Suprapubic skin (tissue), 4 donors: Measurements from ENCODE around the gene ASH1L. TPM values are rescaled to one million over a fixed set of nuclear protein-coding genes. Genes with fewer than 3 reads are reported as not detected.
"Not testable (repeated sequence)": the region's sequence is repeated elsewhere in the genome, so short reads cannot be mapped to it uniquely, and the experiment has no call there.

Source experiments
- DNase-seq, 2 donors: peaks; one replicate each; pipeline ENCODE4 v3.0.0-alpha.2; 2019; ENCODE audit warnings: low spot score in 2 of 2
- H3K27ac ChIP-seq: fragments of 200-600 bp; sonication (generic); one replicate; pipeline ENCODE4 v1.5.1; 2019
- H3K27me3 ChIP-seq: fragments of 200-600 bp; sonication (generic); one replicate; pipeline ENCODE4 v1.5.1; 2019
- H3K36me3 ChIP-seq: fragments of 200-600 bp; sonication (generic); one replicate; pipeline ENCODE4 v1.5.1; 2019
- H3K4me1 ChIP-seq: fragments of 200-600 bp; sonication (generic); one replicate; pipeline ENCODE4 v1.5.1; 2019
- H3K4me3 ChIP-seq: fragments of 200-600 bp; sonication (generic); one replicate; pipeline ENCODE4 v1.5.1; 2019; ENCODE audit warnings: mild to moderate bottlenecking
- H3K9me3 ChIP-seq: fragments of 200-600 bp; sonication (generic); one replicate; pipeline ENCODE4 v1.5.1; 2019
- EP300 ChIP-seq: sonication (generic); formaldehyde crosslinking; IDR thresholded peaks from one replicate; pipeline ENCODE4 v1.6.1; 2017; ENCODE audit warnings: antibody characterized with exemption
- POLR2A ChIP-seq, 2 donors: fragments of 450-650 bp; IDR thresholded peaks; one replicate each; pipeline ENCODE4 v1.6.1; 2017; ENCODE audit warnings: antibody characterized with exemption in 2 of 2, mild to moderate bottlenecking in 2 of 2, moderate library complexity in 2 of 2
- POLR2AphosphoS5 ChIP-seq, 3 donors: sonication (generic); formaldehyde crosslinking; IDR thresholded peaks; one replicate each; pipeline ENCODE4 v1.6.1; 2017; ENCODE audit warnings: antibody characterized with exemption in 3 of 3
- WGBS: methylation state at CpG from one replicate; pipeline ENCODE4 v1.1.5; 2018; 5-methylcytosine and 5-hydroxymethylcytosine counted together
- total RNA-seq, 4 donors: library from RNA; depleted of rRNA; stranded (reverse); fragments of >200 nt; gene quantifications; one replicate each; pipeline ENCODE4 v1.1.0, GENCODE V29; 2016
- TF ChIP-seq, protein P1 (sequence below), 2 donors: fragments of 200-600 bp in 1 of 2; fragments of 450-650 bp in 1 of 2; sonication (generic) in 1 of 2; IDR thresholded peaks; one replicate each; pipeline ENCODE4 v1.5.1; 2016 to 2019; ENCODE audit warnings: antibody characterized with exemption in 2 of 2, mild to moderate bottlenecking in 1 of 2, moderate library complexity in 1 of 2

The ASH1L gene
- total RNA-seq, 4 donors from 2014 or later = 51.9 to 121 (median 66.2) TPM

DNA sequence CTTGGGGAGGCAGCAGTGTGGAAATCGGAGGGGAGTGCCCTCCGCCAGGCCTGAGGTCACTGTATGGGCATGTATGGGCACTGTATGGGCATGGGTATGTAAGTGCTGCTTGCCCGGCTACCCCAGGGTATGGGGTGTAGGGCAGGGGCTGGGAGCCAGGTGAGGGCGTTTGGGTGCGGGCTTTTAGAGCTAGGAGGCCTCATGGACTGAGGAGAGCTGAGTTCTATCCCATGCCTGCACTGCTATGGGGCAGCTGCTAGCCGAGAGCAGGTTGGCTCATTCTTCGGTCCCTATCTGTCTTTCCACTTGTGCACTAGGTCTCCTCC is 266.7 kb downstream of the ASH1L start:
- Histone ChIP-seq H3K4me1 (peaks cover 15% of the 10 kb centered on the region), H3K27me3 (peaks cover 24% of the 10 kb centered on the region), H3K4me3 (no peak overlapping the region), H3K36me3 (no peaks in the 10 kb centered on the region), H3K27ac (no peak overlapping the region), H3K9me3 (no peaks in the 10 kb centered on the region)
- no peak for TF ChIP-seq EP300
- TF ChIP-seq POLR2AphosphoS5 (IDR thresholded peaks at IDR 0.05) = no peak
- TF ChIP-seq, protein P1, sequence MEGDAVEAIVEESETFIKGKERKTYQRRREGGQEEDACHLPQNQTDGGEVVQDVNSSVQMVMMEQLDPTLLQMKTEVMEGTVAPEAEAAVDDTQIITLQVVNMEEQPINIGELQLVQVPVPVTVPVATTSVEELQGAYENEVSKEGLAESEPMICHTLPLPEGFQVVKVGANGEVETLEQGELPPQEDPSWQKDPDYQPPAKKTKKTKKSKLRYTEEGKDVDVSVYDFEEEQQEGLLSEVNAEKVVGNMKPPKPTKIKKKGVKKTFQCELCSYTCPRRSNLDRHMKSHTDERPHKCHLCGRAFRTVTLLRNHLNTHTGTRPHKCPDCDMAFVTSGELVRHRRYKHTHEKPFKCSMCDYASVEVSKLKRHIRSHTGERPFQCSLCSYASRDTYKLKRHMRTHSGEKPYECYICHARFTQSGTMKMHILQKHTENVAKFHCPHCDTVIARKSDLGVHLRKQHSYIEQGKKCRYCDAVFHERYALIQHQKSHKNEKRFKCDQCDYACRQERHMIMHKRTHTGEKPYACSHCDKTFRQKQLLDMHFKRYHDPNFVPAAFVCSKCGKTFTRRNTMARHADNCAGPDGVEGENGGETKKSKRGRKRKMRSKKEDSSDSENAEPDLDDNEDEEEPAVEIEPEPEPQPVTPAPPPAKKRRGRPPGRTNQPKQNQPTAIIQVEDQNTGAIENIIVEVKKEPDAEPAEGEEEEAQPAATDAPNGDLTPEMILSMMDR (IDR thresholded peaks at IDR 0.05) = no peak
- TF ChIP-seq POLR2A (IDR thresholded peaks at IDR 0.05) = no peak
- DNase-seq = no peak
- WGBS = 71% methylated on average over 7 of the region's 7 CpGs

DNA sequence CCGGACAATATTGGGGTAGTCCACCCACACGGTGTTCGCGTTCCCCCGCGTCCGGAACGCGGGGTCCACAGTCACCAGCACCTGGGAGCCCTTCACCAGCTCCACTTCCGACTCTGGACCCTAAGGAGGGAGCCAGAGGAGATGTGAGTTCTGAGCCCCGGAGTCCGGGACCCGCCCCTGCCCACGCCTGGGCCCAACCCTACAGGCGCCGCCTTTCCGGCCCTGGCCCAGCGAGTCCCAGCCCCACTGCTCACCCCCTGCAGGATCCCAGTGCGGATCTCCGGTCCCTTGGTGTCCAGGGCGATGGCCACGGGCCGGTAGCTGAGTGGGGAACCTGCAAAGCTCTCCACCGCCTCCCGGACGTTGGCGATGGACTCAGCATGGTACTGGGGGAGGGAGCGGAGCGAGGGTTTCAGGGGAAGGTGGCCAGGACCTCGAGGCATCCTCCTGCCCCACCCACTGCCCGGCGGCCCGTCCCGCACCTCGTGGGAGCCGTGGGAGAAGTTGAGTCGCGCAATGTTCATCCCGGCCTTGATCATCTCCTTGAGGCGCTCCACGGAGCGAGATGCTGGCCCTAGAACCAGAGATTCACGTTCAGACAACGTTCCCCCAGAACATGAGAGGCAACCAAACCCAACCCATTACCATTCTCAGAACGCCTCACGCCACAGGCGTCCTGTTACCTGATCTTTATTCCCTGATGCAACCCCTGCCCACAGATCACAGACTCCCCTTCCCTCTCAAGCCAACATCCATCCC is 267.2 kb downstream of the ASH1L start:
- Histone ChIP-seq H3K4me3 (peak overlapping the region; percentile 25), H3K9me3 (no peaks in the 10 kb centered on the region), H3K4me1 (peaks cover 15% of the 10 kb centered on the region), H3K27me3 (peaks cover 24% of the 10 kb centered on the region), H3K27ac (no peak overlapping the region), H3K36me3 (no peaks in the 10 kb centered on the region)
- TF ChIP-seq POLR2AphosphoS5 (IDR thresholded peaks at IDR 0.05) (no peak), POLR2A (IDR thresholded peaks at IDR 0.05) (no peak), EP300 (no peak)
- TF ChIP-seq, protein P1 (IDR thresholded peaks at IDR 0.05) = no peak
- DNase-seq = no peak
- 17% methylated on average over 22 of the region's 47 CpGs for WGBS

DNA sequence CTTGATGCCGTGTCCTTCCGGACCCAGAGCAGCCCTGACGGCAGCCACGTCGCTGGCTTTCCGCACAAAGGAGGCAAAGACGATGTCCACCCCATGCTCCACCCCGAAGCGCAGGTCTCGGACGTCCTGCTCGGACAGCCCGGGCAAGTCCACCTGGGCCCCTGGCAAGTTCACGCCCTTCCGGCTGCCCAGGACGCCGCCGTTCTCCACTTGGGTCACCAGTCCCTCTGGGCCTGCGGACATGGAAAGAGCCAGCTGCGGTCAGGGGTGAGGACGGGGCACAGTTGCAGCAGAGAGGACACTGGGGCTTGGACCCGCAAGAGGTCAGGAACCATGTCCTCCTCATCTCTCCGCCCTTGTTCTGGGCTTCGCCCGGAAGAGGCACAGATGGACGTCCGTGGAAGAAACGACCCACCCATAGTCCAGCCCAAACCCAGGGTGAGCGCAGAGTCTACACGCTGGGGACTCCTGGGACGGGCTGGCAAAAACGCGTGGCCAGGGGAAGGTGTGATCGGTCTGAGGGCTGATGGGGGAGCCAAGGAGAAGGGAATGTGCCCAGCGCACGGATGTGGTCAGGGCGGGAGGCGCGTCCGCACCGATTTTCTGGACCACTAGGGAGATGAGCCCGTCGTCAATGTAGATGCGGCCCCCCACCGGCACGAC is 268.0 kb downstream of the ASH1L start:
- peaks cover 15% of the 10 kb centered on the region for H3K4me1 ChIP-seq
- no peaks in the 10 kb centered on the region for H3K9me3 ChIP-seq
- DNase-seq = no peak
- H3K27me3 ChIP-seq = peaks cover 24% of the 10 kb centered on the region
- no peaks in the 10 kb centered on the region for H3K36me3 ChIP-seq
- no peak for TF ChIP-seq POLR2A (IDR thresholded peaks at IDR 0.05)
- TF ChIP-seq EP300 = no peak
- TF ChIP-seq, protein P1 (IDR thresholded peaks at IDR 0.05) = no peak
- no peak for TF ChIP-seq POLR2AphosphoS5 (IDR thresholded peaks at IDR 0.05)
- H3K4me3 ChIP-seq = peak overlapping the region; percentile 25
- 40% methylated on average over 29 of the region's 46 CpGs for WGBS
- H3K27ac ChIP-seq = no peak overlapping the region

DNA sequence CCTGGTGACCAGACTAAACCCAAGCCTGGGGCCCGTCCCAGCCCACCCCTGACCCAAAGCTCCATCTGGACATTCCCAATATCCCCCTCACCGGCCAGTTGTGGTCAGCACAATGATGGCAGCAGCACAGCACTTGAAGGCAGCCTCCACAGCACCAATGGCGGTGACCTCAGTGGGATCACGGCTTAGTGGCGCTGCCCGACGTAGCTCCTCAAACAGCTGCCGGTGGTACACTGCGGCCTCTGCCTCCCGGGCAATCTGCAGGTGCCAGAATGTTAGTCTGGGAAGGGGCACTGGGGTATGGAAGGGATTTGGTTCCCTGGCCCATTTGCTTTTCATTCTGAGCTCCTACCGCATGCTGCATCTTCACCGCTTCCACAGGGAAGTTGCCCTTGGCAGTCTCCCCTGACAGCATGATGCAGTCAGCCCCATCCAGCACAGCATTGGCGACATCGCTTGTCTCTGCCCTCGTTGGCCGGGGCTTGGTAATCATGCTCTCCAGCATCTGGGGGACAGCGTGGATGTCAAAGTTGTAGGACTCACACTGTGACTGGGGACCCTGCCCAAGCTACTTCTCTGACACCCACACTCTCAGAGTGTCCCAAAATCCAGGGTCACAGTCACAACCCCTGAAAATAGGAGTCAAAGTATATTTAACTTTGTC is 269.4 kb downstream of the ASH1L start:
- no peak overlapping the region for H3K4me3 ChIP-seq
- no peak for DNase-seq
- H3K9me3 ChIP-seq = no peaks in the 10 kb centered on the region
- H3K27me3 ChIP-seq = peaks cover 24% of the 10 kb centered on the region
- TF ChIP-seq POLR2AphosphoS5 (IDR thresholded peaks at IDR 0.05) (no peak), POLR2A (IDR thresholded peaks at IDR 0.05) (no peak)
- TF ChIP-seq, protein P1 (IDR thresholded peaks at IDR 0.05) = no peak
- H3K4me1 ChIP-seq = peaks cover 15% of the 10 kb centered on the region
- H3K27ac ChIP-seq = no peak overlapping the region
- peaks cover under 1% of the 10 kb centered on the region for H3K36me3 ChIP-seq
- WGBS = 86% methylated on average over 16 of the region's 17 CpGs

DNA sequence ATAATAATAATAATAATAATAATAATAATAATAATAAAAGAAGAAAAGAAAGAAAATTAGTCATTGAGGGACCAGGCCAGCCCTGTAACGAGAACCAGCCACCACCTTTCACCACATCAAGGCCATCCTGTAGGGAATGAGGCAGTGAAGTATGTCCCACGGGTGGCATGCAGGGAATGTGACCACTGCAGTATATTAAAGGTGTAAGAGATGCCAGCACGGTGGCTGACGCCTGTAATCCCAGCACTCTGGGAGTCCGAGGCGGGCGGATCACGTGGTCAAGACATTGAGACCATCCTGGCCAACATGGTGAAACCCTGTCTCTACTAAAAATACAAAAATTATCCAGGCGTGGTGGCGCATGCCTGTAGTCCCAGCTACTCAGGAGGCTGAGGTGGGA is 271.6 kb downstream of the ASH1L start:
- WGBS = 81% methylated on average over 10 of the region's 10 CpGs
- peaks cover 22% of the 10 kb centered on the region for H3K27me3 ChIP-seq
- not testable (repeated sequence) for H3K9me3 ChIP-seq

More for the DNA sequence above, 271.6 kb downstream of the ASH1L start:
- H3K27ac ChIP-seq, H3K36me3 ChIP-seq, H3K4me3 ChIP-seq, DNase-seq: not testable (repeated sequence)
- peaks cover 15% of the 10 kb centered on the region for H3K4me1 ChIP-seq
